Gastroesophageal sphincter (tissue), 3 donors: ENCODE measurements around the gene HYCC2.

Source experiments
- POLR2AphosphoS5 ChIP-seq: sonication (generic); formaldehyde crosslinking; IDR thresholded peaks from one replicate; pipeline ENCODE4 v1.6.1; 2017; ENCODE audit warnings: antibody characterized with exemption
- TF ChIP-seq, protein P1 (sequence below), 4 experiments: fragments of 200-600 bp in 2 of 4; fragments of 450-650 bp in 2 of 4; sonication (generic) in 1 of 4; IDR thresholded peaks; one replicate each; pipeline ENCODE4 v1.5.1; 2017 to 2019; ENCODE audit warnings: antibody characterized with exemption in 4 of 4, mild to moderate bottlenecking in 2 of 4, moderate library complexity in 2 of 4

DNA sequence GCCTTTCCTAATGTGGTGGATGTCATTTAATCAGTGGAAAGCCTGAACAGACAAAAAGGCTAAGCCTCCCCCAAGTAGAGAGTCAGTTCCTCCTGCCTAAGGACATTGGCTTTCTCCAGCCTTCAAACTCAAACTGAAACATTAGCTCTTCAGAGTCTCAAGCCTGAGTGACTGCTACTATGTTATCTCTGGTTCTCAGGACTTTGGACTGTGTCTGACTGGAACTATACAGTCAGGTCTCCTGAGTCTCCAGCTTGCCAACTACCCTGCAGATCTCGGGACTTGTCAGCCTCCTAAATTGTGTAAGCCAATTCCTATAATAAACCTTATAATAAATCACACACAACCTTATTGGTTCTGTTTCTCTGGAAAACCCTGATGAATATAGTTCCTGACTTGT, 12.6 kb downstream of the HYCC2 start:
- no peak for TF ChIP-seq POLR2AphosphoS5
- TF ChIP-seq, protein P1, sequence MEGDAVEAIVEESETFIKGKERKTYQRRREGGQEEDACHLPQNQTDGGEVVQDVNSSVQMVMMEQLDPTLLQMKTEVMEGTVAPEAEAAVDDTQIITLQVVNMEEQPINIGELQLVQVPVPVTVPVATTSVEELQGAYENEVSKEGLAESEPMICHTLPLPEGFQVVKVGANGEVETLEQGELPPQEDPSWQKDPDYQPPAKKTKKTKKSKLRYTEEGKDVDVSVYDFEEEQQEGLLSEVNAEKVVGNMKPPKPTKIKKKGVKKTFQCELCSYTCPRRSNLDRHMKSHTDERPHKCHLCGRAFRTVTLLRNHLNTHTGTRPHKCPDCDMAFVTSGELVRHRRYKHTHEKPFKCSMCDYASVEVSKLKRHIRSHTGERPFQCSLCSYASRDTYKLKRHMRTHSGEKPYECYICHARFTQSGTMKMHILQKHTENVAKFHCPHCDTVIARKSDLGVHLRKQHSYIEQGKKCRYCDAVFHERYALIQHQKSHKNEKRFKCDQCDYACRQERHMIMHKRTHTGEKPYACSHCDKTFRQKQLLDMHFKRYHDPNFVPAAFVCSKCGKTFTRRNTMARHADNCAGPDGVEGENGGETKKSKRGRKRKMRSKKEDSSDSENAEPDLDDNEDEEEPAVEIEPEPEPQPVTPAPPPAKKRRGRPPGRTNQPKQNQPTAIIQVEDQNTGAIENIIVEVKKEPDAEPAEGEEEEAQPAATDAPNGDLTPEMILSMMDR (IDR thresholded peaks at IDR 0.05), result no peak
